Caco-2 (cell line): ENCODE results near the gene IFT74. TPM values are rescaled to one million over a fixed set of nuclear protein-coding genes. Genes with fewer than 3 reads are reported as not detected.

Experiments used
- BruUV-seq: library from RNA; stranded (reverse); fragments of 400-500 nt; replicated peaks from 2 replicates; lab custom pipeline; 2021; lab: Mats Ljungman, UMichigan
- CTCF ChIA-PET: fragments of 300-600 bp; sonication (Branson Sonifier 250); formaldehyde crosslinking; loops from one replicate; lab custom pipeline; 2022; ENCODE audit warnings: antibody characterized with exemption; lab: Charles Lee
- POLR2A ChIA-PET: fragments of 300-600 bp; sonication (Branson Sonifier 250); formaldehyde crosslinking; loops from one replicate; lab custom pipeline; 2022; ENCODE audit warnings: antibody characterized with exemption; lab: Charles Lee
- DNase-seq, 2 experiments: peaks; one replicate each; pipeline versions ENCODE4 v3.0.0 to v3.0.0-alpha.2; 2020 to 2022
- H3K27me3 ChIP-seq: replicated peaks from 2 replicates; pipeline ENCODE4 v1.6.0; 2011; ENCODE audit warnings: low read length; ENCODE audit not compliant: control insufficient read depth, insufficient read depth
- H3K36me3 ChIP-seq: 2 replicates; pipeline ENCODE4 v1.5.1; 2011; ENCODE audit warnings: low read length; ENCODE audit not compliant: control insufficient read depth, insufficient read depth
- H3K4me1 ChIP-seq: fragments of 250-450 bp; sonication (Bioruptor Pico); 2 replicates; pipeline ENCODE4 v1.5.1; 2020; ENCODE audit warnings: mild to moderate bottlenecking
- H3K4me3 ChIP-seq: 2 replicates; pipeline ENCODE4 v1.5.1; 2011; ENCODE audit warnings: low read depth, mild to moderate bottlenecking, control low read depth, low read length
- H3K9me3 ChIP-seq: fragments of 250-450 bp; sonication (Bioruptor Pico); 2 replicates; pipeline ENCODE4 v1.5.1; 2020; ENCODE audit warnings: mild to moderate bottlenecking, moderate library complexity
- H3K27ac Mint-ChIP-seq: one replicate; pipeline ENCODE4 v1.8.0; 2022; ENCODE audit warnings: mixed read lengths; ENCODE audit not compliant: unreplicated experiment
- H3K27me3 Mint-ChIP-seq: one replicate; pipeline ENCODE4 v1.8.0; 2022; ENCODE audit warnings: mixed read lengths; ENCODE audit not compliant: insufficient read depth, unreplicated experiment
- H3K36me3 Mint-ChIP-seq: one replicate; pipeline ENCODE4 v1.8.0; 2022; ENCODE audit warnings: mild to moderate bottlenecking, mixed read lengths; ENCODE audit not compliant: insufficient read depth, unreplicated experiment
- H3K4me1 Mint-ChIP-seq: one replicate; pipeline ENCODE4 v1.8.0; 2022; ENCODE audit warnings: low read depth, mixed read lengths; ENCODE audit not compliant: unreplicated experiment
- H3K4me3 Mint-ChIP-seq: one replicate; pipeline ENCODE4 v1.8.0; 2022; ENCODE audit warnings: mild to moderate bottlenecking, moderate library complexity, mixed read lengths; ENCODE audit not compliant: unreplicated experiment
- H3K9me3 Mint-ChIP-seq: one replicate; pipeline ENCODE4 v1.8.0; 2022; ENCODE audit warnings: mixed read lengths; ENCODE audit not compliant: unreplicated experiment
- CTCF ChIP-seq, 2 experiments: fragments of 200-600 bp in 1 of 2; IDR thresholded peaks; 1 replicate in 1 of 2; 2 replicates in 1 of 2; pipeline versions ENCODE4 v1.5.1 to v1.8.0; 2011 to 2022; ENCODE audit warnings: antibody characterized with exemption in 1 of 2, control low read depth in 1 of 2, inconsistent platforms in 1 of 2, low read depth in 1 of 2, low read length in 1 of 2, mild to moderate bottlenecking in 1 of 2, moderate library complexity in 1 of 2; ENCODE audit not compliant: insufficient read depth in 1 of 2, severe bottlenecking in 1 of 2, unreplicated experiment in 1 of 2
- intact Hi-C: fragments of 100-400 bp; cut with micrococcal nuclease; formaldehyde crosslinking; loops from one replicate; pipeline ENCODE4 v1.10.0; 2022; ENCODE audit not compliant: unreplicated experiment
- total RNA-seq: library from RNA; stranded (reverse); gene quantifications from 2 replicates; pipeline ENCODE4 v1.2.3, GENCODE V29; 2022

The IFT74 gene
- total RNA-seq, 1 experiment from 2014 or later, result 3.7 TPM

GRCh38 chr9:27042476-27042875 is 86.3 kb downstream of the IFT74 start:
- Mint-ChIP-seq H3K4me3 (no peak overlapping the region), H3K9me3 (no peaks in the 10 kb centered on the region), H3K4me1 (no peaks in the 10 kb centered on the region), H3K36me3 (no peaks in the 10 kb centered on the region), H3K27ac (no peak overlapping the region), H3K27me3 (no peaks in the 10 kb centered on the region)
- no TSS peak for BruUV-seq
- Histone ChIP-seq H3K9me3 (no peaks in the 10 kb centered on the region), H3K4me1 (no peaks in the 10 kb centered on the region), H3K36me3 (no peaks in the 10 kb centered on the region), H3K4me3 (no peak overlapping the region), H3K27me3 (no peaks in the 10 kb centered on the region)
- CTCF ChIA-PET, result no interaction called here
- no peak for DNase-seq
- intact Hi-C loops, result no loop called here
- TF ChIP-seq CTCF (IDR thresholded peaks at IDR 0.05; ENCODE audit: insufficient read depth in 1 of 2, low read depth in 1 of 2, low read length in 1 of 2, severe bottlenecking in 1 of 2, unreplicated experiment in 1 of 2), result no peak
- POLR2A ChIA-PET, result no interaction called here

GRCh38 chr9:27043176-27043575 is 87.0 kb downstream of the IFT74 start:
- Mint-ChIP-seq H3K9me3 (no peaks in the 10 kb centered on the region), H3K36me3 (no peaks in the 10 kb centered on the region), H3K4me1 (no peaks in the 10 kb centered on the region), H3K27me3 (no peaks in the 10 kb centered on the region), H3K4me3 (no peak overlapping the region), H3K27ac (no peak overlapping the region)
- no peak for DNase-seq
- POLR2A ChIA-PET, result no interaction called here
- TF ChIP-seq CTCF (IDR thresholded peaks at IDR 0.05; ENCODE audit: insufficient read depth in 1 of 2, low read depth in 1 of 2, low read length in 1 of 2, severe bottlenecking in 1 of 2, unreplicated experiment in 1 of 2), result no peak
- Histone ChIP-seq H3K4me3 (no peak overlapping the region), H3K36me3 (no peaks in the 10 kb centered on the region), H3K9me3 (no peaks in the 10 kb centered on the region), H3K27me3 (no peaks in the 10 kb centered on the region), H3K4me1 (no peaks in the 10 kb centered on the region)
- intact Hi-C loops, result no loop called here
- CTCF ChIA-PET, result no interaction called here
- BruUV-seq, result no TSS peak

GRCh38 chr9:27047136-27047535 is 90.9 kb downstream of the IFT74 start:
- Histone ChIP-seq H3K36me3 (no peaks in the 10 kb centered on the region), H3K4me3 (no peak overlapping the region), H3K9me3 (no peaks in the 10 kb centered on the region), H3K4me1 (no peaks in the 10 kb centered on the region), H3K27me3 (no peaks in the 10 kb centered on the region)
- ChIA-PET CTCF (no interaction called here), POLR2A (no interaction called here)
- no TSS peak for BruUV-seq
- no peaks in the 10 kb centered on the region for H3K4me1 Mint-ChIP-seq
- TF ChIP-seq CTCF (IDR thresholded peaks at IDR 0.05; ENCODE audit: insufficient read depth in 1 of 2, low read depth in 1 of 2, low read length in 1 of 2, severe bottlenecking in 1 of 2, unreplicated experiment in 1 of 2), result no peak
- DNase-seq, result no peak
- no peaks in the 10 kb centered on the region for H3K9me3 Mint-ChIP-seq
- no peak overlapping the region for H3K4me3 Mint-ChIP-seq
- H3K36me3 Mint-ChIP-seq, result no peaks in the 10 kb centered on the region
- no peaks in the 10 kb centered on the region for H3K27me3 Mint-ChIP-seq
- no peak overlapping the region for H3K27ac Mint-ChIP-seq
- intact Hi-C loops, result no loop called here
